ENCODE results near the gene PTTG1IP.

Gene PTTG1IP

GRCh38 chr21:44910229-44911067 is 37.0 kb upstream of the PTTG1IP start:
- no peak for FAIRE-seq

GRCh38 chr21:44909719-44910118 is 36.2 kb upstream of the PTTG1IP start:
- no peak for DNase-seq (ENCODE audit: extremely low spot score, insufficient read length, low read depth)
- FAIRE-seq: no peak

More at GRCh38 chr21:44910229-44911067, 37.0 kb upstream of the PTTG1IP start:
- no peak for DNase-seq (ENCODE audit: extremely low spot score, insufficient read length, low read depth)

GRCh38 chr21:44908908-44909307 is 35.4 kb upstream of the PTTG1IP start:
- FAIRE-seq (no peak), DNase-seq (ENCODE audit: extremely low spot score, insufficient read length, low read depth) (no peak)

GRCh38 chr21:44907966-44908895 is 34.7 kb upstream of the PTTG1IP start:
- FAIRE-seq: peak; percentile 21
- no peak for DNase-seq (ENCODE audit: extremely low spot score, insufficient read length, low read depth)

GRCh38 chr21:44907225-44907965 is 33.9 kb upstream of the PTTG1IP start:
- FAIRE-seq: no peak
- no peak for DNase-seq (ENCODE audit: extremely low spot score, insufficient read length, low read depth)

GRCh38 chr21:44905728-44906090 is 32.2 kb upstream of the PTTG1IP start:
- DNase-seq (ENCODE audit: extremely low spot score, insufficient read length, low read depth) (no peak), FAIRE-seq (no peak)

- FAIRE-seq: no peak
- DNase-seq (ENCODE audit: extremely low spot score, insufficient read length, low read depth): no peak
Measured at GRCh38 chr21:44905016-44905727, 31.7 kb upstream of the PTTG1IP start.

- FAIRE-seq: no peak
Measured at GRCh38 chr21:44904141-44904923, 30.8 kb upstream of the PTTG1IP start.

GRCh38 chr21:44903689-44904088 is 30.2 kb upstream of the PTTG1IP start:
- FAIRE-seq (no peak), DNase-seq (ENCODE audit: extremely low spot score, insufficient read length, low read depth) (no peak)

More at GRCh38 chr21:44904141-44904923, 30.8 kb upstream of the PTTG1IP start:
- DNase-seq (ENCODE audit: extremely low spot score, insufficient read length, low read depth): no peak

GRCh38 chr21:44903050-44903685 is 29.7 kb upstream of the PTTG1IP start:
- FAIRE-seq: no peak
- DNase-seq (ENCODE audit: extremely low spot score, insufficient read length, low read depth): no peak

GRCh38 chr21:44902268-44903049 is 29.0 kb upstream of the PTTG1IP start:
- DNase-seq (ENCODE audit: extremely low spot score, insufficient read length, low read depth) (no peak), FAIRE-seq (no peak)

GRCh38 chr21:44901391-44902074 is 28.0 kb upstream of the PTTG1IP start:
- FAIRE-seq (no peak), DNase-seq (ENCODE audit: extremely low spot score, insufficient read length, low read depth) (no peak)

GRCh38 chr21:44900559-44901251 is 27.2 kb upstream of the PTTG1IP start:
- FAIRE-seq (no peak), DNase-seq (ENCODE audit: extremely low spot score, insufficient read length, low read depth) (no peak)

- DNase-seq (ENCODE audit: extremely low spot score, insufficient read length, low read depth) (no peak), FAIRE-seq (no peak)
Measured at GRCh38 chr21:44899768-44900558, 26.5 kb upstream of the PTTG1IP start.

- DNase-seq (ENCODE audit: extremely low spot score, insufficient read length, low read depth): no peak
- no peak for FAIRE-seq
Measured at GRCh38 chr21:44898851-44899767, 25.6 kb upstream of the PTTG1IP start.

Data from GM18507 (cell line).